Measurements from ENCODE around the gene GORASP1.

GORASP1 gene

DNA sequence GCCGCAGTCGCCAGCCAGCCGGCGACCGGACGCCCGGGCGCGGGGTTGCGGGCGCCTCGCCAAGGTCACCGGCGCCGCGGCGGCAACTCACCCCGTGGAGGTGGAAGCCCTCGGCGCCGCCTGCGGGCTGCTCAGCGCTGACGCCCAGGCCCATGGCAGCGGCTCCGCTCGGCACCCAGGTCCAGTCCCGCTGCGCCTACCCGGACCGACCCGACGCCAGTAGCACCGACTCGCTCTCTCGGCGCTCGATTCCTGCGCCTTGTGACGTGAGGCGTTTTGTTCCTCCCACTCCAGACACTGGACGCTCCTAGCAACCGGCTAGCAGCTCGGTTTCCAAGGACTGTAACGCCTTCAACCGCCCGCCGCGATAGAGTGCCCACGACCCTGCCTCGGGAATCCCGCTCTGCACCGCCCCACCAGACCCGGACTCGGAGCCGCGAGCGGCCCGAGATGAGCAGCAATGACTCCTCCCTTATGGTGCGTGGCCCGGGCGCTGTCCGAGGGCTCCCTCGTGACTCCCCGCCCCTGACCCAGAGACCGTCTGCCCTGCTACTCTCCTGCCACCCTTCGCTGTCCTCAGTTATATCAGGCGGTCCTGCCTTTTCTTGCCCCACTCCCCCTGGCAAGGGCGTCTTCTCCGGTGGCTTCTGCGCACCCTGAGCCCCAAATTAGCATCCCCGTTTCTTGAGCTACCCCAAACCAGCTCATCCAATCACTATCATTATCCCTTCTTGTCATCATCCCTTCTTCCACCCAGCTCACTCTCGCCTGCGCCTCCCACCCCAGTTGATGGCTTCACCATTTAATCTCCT is at the start of gene GORASP1, which contains the start of gene TTC21A:
TSS of gene GORASP1 (minus strand) at position 240 of the 812 bp plus-strand sequence. CDS start at position 154, 86 bp downstream.
TSS of gene TTC21A (plus strand) at position 293 of the 812 bp plus-strand sequence. CDS start at position 451, 158 bp downstream.
- peak; percentile 45 to 94 (median 84) for DNase-seq

DNA sequence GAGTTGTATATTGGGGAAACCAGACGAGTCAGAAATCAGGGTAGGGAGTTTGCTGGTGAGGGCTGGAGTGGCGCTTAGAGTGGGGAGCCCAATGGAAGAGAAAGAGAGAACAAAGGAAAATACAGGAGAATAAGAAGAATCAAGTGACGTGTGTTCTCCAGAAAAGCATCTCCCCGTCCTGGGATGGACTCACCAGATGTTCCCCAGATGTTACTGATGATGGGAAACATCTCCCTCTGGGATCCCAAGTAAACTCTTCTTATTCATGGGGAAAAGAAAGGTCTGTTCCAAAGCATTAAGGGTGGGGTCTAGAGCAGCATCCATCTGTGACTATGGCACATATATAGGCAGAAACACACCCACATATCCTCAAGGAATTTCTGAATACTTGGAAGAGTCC is 49.0 kb upstream of the GORASP1 start:
- DNase-seq: no peak

GRCh38 chr3:39154280-39155021 is 47.0 kb upstream of the GORASP1 start:
- DNase-seq: peak in 4 of 56 donors; percentile 14 to 32 (median 23)

DNA sequence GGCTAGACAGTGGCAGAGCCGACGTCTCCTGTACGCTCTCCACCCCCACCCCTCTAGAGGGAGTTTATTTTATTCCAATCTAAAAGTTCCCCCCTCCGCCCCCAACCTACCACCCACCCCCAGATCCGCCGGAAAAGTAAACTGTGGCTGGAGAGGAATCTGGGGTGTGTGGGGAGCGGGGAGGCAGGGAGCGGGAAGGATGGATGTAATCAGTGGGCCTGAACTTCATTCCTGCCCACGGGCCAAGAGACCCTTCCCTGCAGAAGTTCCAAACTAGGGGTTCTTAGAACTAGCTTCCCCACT is 46.5 kb upstream of the GORASP1 start:
- DNase-seq: no peak

- DNase-seq: peak in 50 of 56 donors; percentile 21 to 85 (median 58)
Measured at GRCh38 chr3:39150803-39151631, 43.6 kb upstream of the GORASP1 start.

DNA sequence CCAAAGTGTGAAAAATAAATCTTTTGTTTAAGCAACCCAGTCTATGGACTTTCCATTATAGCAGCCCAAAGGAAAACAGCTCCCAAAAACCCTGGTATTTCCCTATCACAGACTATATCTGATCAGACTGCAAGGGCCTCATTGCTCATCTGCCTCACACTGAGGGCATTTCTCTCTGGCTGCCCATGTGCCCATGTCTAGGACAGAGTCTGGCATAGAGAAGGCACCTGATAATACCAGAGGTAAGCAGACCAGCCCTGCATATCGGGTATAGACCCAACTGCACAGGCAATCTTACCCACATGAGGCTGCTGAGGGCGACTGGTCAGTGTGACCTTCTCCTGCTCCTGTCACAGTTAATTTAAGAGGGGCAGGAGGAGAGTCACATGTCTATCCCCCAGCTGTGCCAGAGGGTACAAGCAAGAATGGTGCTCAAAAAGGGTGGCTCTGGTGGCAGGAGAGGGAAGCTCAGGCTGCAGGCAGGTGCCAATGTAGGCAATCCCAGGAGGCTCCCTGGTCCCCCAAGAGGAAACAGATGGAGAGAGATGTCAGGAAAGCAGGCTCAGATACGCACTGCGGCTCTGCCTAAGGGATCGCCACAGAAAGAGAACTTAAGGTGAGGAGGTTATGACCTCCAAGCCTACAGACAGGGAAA is 42.8 kb upstream of the GORASP1 start:
- DNase-seq: no peak

GRCh38 chr3:39149498-39150147 is 42.2 kb upstream of the GORASP1 start:
- no peak for DNase-seq

- DNase-seq: no peak
Measured at GRCh38 chr3:39149059-39149455, 41.6 kb upstream of the GORASP1 start.

DNA sequence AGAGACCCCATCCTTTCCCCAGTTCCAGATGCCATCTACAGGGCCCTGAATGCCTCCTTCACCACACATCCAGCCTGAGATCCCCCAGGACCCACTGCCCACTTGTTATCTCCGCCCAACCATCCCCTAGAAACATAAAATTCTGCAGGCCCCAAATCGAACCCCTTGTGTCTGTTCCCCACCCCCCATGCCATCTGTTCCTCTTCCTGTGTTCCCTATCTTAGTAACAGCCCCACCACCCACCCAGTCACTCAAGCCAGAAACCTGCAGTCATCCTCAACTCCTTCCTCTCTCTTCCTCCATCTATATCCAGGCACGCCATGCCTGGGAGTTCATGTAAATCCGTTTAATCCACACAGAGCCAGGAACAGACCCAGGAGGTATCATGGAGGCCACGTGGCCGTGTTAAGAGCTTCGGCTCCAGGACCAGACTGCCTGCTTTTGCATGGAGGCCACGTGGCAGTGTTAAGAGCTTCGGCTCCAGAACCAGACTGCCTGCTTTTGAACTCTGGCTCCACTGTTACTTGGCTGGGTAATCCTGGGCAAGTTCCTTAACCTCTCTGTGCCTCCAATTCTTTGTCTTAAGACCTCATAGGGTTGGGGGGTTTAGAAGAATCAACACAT is 41.1 kb upstream of the GORASP1 start:
- DNase-seq: no peak

- peak in 4 of 56 donors; percentile 25 to 32 (median 28) for DNase-seq
Measured at GRCh38 chr3:39147711-39148434, 40.4 kb upstream of the GORASP1 start.

- peak in 42 of 56 donors; percentile 14 to 89 (median 55) for DNase-seq
Measured at GRCh38 chr3:39146611-39147591, 39.5 kb upstream of the GORASP1 start.

GRCh38 chr3:39146083-39146501 is 38.7 kb upstream of the GORASP1 start:
- DNase-seq: peak in 1 of 56 donors; percentile 10

- no peak for DNase-seq
Measured at GRCh38 chr3:39144748-39145380, 37.4 kb upstream of the GORASP1 start.

DNA sequence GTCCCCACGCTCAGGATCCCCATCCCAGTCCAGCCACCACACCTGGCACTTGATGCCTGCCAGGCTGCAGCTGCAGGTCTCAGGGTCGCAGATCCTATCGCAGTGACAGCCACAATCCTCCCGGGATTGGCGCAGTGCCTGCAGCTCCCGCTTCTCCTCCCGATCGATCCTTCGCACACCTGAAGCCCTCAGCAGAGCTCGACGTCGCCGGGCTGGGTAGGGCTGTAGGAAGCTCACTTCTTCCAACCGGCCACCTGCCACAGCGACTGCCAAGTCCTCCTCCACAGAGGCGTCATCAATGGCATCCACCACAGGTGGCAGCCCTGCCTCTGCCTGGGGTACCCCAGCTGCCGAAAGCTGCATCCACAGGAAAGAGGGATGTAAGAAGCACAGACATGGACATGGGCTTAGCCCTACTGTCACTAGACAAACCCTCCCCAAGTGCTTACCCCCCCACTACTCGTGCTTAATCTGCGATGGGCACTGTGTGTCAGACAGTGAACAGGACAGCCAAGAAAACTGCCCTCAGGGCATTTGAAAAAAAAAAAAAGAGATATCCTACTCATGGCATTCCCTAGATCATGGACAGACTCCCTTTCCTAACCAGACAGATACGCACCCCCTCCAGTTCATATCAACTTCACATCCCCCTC is 36.8 kb upstream of the GORASP1 start:
- no peak for DNase-seq

- no peak for DNase-seq
Measured at GRCh38 chr3:39143051-39143885, 35.8 kb upstream of the GORASP1 start.

DNA sequence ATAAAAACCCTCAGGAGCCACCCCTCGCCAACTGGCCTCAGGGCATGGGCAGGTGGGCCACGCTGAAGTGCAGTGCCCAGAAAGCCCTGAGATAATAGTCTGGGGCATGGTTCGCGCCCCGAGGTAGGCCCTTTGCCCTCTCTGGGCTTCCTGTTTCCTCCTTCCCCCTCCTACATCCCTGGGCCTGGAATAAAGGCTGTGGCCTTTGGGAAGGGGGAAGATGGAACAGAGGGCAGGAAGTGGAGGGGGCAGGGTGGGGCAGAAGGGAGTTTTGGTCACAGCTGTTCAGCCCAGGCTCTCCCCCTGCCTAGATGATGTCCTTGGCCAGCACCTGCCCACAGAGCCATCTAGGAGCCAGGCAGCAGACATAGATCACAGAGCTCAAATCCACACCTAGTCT is 34.6 kb upstream of the GORASP1 start:
- DNase-seq: no peak

All from nucleus accumbens (tissue), 56 donors.